SIG-M5 treated with dmso at 0.1 percent for 504 hours (cell line): ENCODE data around the gene HOXA10.

Experiments
- DNase-seq: peaks from one replicate; lab custom pipeline; 2025; ENCODE audit not compliant: unreplicated experiment; lab: John Stamatoyannopoulos, UW

HOXA10 gene

GRCh38 chr7:27203964-27204594 lies 30.0 kb upstream of the HOXA10 start:
- no peak for DNase-seq

- DNase-seq, result no peak
Measured at GRCh38 chr7:27203365-27203953, 29.3 kb upstream of the HOXA10 start.

GRCh38 chr7:27202862-27203134 lies 28.7 kb upstream of the HOXA10 start:
- DNase-seq, result no peak

GRCh38 chr7:27202018-27202861 lies 28.1 kb upstream of the HOXA10 start:
- no peak for DNase-seq

- DNase-seq, result no peak
Measured at GRCh38 chr7:27201580-27202017, 27.5 kb upstream of the HOXA10 start.

GRCh38 chr7:27200761-27201579 lies 26.9 kb upstream of the HOXA10 start:
- DNase-seq, result peak; percentile 86

- DNase-seq, result peak; percentile 58
Measured at GRCh38 chr7:27199849-27200760, 26.0 kb upstream of the HOXA10 start, which contains the start of gene HOXA13. Gene HOXA13, minus strand, starts transcription at chr7:27200091. Its CDS starts 14 bp downstream, at chr7:27200077.

GRCh38 chr7:27198871-27199801 lies 25.0 kb upstream of the HOXA10 start:
- no peak for DNase-seq

- DNase-seq, result no peak
Measured at GRCh38 chr7:27198138-27198841, 24.2 kb upstream of the HOXA10 start.

- DNase-seq, result no peak
Measured at GRCh38 chr7:27197137-27198042, 23.3 kb upstream of the HOXA10 start.

- DNase-seq, result peak; percentile 75
Measured at GRCh38 chr7:27196287-27196767, 22.2 kb upstream of the HOXA10 start.

- peak; percentile 49 for DNase-seq
Measured at GRCh38 chr7:27194686-27195379, 20.7 kb upstream of the HOXA10 start.

- no peak for DNase-seq
Measured at GRCh38 chr7:27194002-27194352, 19.9 kb upstream of the HOXA10 start.

GRCh38 chr7:27193335-27194001 lies 19.3 kb upstream of the HOXA10 start:
- DNase-seq, result no peak

GRCh38 chr7:27192546-27193334 lies 18.6 kb upstream of the HOXA10 start:
- DNase-seq, result peak; percentile 47
